NOMO-1 (cell line): ENCODE data around the gene WDTC1.

ENCODE experiments used
- DNase-seq, 2 experiments: peaks; one replicate each; lab custom pipeline; 2025; ENCODE audit not compliant: unreplicated experiment in 2 of 2; lab: John Stamatoyannopoulos, UW

The WDTC1 gene

DNA sequence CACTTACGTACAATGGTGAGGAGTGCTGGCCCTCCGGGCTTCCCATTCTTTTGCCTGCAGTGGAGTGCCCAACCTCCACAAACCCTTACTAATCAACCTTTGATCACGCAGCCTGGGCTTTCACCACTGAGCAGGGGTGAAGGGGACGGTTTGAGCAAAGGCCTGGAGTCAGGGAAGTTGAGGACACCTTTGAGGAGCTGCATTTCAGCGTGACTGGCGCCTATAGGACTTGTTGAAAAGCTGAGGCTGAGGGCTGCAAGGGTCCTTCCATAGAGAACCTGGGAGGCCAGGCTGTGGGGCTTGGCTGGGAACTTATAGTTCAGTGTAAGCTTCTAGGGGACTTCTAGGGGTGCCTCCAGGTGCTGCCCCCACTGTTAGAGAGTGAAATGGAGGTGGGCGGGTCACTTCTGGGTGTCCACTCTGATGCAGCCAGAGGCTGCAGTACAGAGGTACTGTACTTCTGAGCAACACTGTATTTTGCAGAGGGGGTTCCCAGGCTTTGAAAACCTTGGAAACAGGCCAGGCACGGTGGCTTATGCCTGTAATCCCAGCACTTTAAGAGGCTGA, 117.2 kb downstream of the WDTC1 start:
- DNase-seq = no peak

DNA sequence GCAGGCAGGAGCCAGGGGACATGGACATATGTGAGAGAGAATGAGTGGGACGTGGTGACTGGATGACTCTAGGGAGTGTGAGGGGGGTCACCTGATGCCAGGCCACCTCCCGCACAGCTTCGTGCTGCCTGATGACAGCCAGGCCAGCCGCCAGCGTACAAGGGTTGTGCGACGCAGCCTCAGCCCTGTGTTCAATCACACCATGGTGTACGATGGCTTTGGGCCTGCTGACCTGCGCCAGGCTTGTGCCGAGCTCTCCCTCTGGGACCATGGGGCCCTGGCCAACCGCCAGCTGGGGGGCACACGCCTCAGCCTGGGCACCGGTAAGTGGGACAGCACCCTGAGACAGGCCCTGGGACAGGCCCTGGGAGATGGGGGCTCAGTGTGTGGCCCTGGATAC, 118.7 kb downstream of the WDTC1 start:
- no peak for DNase-seq

DNA sequence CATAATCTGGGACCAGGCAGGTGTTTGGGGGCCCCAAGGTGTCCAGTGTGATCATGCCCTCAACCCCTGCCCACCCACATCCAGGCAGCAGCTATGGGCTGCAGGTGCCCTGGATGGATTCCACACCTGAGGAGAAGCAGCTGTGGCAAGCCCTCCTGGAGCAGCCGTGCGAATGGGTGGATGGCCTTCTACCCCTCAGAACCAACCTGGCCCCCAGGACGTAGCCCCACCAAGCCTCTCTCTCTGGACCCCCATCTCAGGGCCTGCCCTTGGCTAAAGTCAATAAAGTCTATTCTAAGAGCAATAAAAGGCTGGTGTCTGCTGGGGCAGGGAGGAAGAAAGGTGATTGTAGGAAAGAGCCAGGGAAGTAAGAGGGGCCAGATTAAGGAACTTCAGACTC, 119.2 kb downstream of the WDTC1 start:
- no peak for DNase-seq

DNA sequence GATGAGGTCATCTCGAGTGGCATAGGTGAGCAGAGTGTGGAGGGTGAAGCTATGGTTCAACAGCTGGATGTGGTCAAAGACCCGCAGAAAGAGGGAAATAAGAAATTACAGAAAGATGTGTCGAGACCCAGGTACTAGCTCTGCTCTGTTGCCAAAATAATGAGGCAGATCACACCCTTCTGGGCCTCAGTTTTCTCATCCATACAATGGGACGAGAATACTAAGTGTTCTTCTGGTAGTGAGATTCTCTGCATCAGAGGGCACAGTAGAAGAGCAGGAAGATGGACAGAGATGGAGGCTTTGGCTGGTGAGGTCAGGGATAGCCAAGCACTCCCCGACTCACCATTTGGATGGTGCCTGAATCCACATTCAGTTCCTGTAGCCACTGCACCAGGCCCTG, 121.3 kb downstream of the WDTC1 start:
- no peak for DNase-seq

DNA sequence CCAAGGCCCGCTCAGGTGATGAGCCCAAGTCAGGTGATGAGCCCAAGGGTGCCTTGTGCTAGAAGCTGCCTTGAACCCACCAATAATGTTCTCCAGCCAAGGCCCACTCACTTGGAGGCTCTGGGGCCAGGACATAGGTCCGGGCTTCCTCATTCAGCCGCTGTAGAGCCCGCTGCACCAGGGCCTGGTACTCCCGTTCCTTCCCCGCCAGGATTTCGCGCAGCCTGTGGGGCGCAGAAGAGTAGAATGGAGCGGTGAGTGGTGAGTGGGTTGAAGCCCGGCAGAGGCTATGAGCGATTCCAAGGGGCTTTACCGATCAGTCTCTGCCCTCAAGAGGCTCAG, 121.8 kb downstream of the WDTC1 start:
- DNase-seq = no peak

DNA sequence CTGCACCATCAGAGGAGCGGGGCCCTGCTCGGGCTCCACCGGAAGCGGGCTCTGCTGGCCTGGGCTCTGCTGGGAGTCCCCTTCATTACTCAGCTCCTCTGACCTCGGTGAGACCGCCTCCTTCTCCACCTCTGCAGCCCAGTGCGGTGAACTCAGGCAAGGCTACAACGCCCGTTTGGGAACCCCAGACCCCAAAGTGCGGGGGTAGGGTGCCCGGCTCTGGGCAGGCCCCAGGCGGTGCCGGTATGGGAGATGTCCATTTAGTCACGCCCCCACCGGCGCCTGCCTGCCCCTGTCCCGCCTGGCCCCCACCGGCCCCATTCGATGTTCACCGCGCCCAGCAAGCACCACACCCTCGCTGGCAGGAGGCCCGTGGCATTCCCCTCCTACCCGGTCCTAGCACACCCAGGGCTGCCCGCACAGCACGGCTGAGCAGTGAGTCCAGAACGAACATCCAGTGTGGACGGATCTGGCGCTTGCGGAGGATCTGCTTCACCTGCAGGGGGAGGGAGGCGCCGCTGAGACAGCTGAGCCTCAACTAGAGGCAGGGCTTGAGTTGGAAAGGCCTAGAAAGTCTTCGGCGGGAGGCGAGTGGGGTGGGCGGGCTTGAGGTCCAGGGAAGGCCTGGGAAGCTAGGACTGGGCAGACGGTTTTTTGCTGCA, 122.3 kb downstream of the WDTC1 start:
- DNase-seq = no peak

DNA sequence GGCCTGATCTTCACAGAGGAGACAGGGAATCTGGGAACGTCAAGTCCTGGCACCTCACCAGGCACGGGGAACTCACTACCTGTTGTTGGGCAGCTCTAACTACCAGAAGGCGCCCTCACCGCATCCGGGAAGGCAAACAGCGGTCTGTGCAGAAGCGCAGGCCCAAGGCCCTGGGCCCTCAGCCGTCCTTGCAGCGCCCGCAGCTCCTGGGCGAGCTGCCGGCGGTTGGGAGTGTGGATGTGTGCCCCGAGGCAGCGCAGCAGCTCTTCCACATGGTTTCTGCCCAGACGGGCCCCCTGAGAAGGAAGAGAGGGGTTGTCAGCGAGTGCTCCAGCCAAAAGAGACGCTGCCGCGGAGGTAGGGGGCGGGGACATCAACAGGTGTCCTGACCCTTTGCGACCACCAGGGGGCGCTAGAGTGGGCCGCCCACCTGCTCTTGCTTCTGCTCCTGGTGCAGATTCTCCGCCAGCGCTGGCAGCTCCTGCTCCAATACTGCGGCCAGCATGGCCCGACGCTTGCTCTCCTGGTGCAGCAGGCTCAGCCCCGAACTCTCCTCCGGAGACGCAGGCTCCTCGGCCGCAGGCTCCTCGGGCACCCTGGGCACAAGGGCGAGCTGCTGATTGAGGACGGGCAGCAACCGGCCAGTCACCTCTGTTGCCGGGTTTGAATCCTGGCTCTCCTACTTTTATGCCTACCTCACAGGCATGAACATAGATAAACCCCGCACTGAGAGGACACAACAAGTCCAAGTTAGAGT, 123.0 kb downstream of the WDTC1 start:
- DNase-seq = peak; percentile 71 to 74
